GM18951 (cell line): ENCODE measurements around the gene CRYBA4.

Experiments used
- POLR2A ChIP-seq: IDR thresholded peaks from 4 replicates; pipeline ENCODE4 v1.6.1; 2011; ENCODE audit warnings: mild to moderate bottlenecking; ENCODE audit not compliant: insufficient read length, insufficient read depth; ENCODE audit errors: extremely low read depth
- in situ Hi-C: fragments of 300-500 bp; cut with MboI; formaldehyde crosslinking; loops from one replicate; pipeline ENCODE4 v1.12.0; 2022; ENCODE audit warnings: low sequenced_read_pairs, mixed read lengths, inconsistent platforms; ENCODE audit not compliant: unreplicated experiment

The CRYBA4 gene

GRCh38 chr22:26586556-26587325, 35.0 kb upstream of the CRYBA4 start:
- in situ Hi-C loops = no loop called here
- TF ChIP-seq POLR2A = no peak

GRCh38 chr22:26587991-26588613, 33.7 kb upstream of the CRYBA4 start:
- no peak for TF ChIP-seq POLR2A
- in situ Hi-C loops = no loop called here

- in situ Hi-C loops = no loop called here
- no peak for TF ChIP-seq POLR2A
These were observed 32.9 kb upstream of the CRYBA4 start for GRCh38 chr22:26588729-26589366.

GRCh38 chr22:26589367-26589844, 32.4 kb upstream of the CRYBA4 start:
- in situ Hi-C loops = no loop called here
- no peak for TF ChIP-seq POLR2A

- peak; percentile 91 for TF ChIP-seq POLR2A
- in situ Hi-C loops = no loop called here
These were observed 31.7 kb upstream of the CRYBA4 start, which contains the start of gene TPST2 for GRCh38 chr22:26589845-26590736. Gene TPST2 (minus strand): TSS chr22:26590132. CDS start chr22:26541630, 48,502 bp downstream.

GRCh38 chr22:26592421-26592891, 29.3 kb upstream of the CRYBA4 start:
- in situ Hi-C loops = no loop called here

GRCh38 chr22:26593763-26594162, 28.0 kb upstream of the CRYBA4 start:
- in situ Hi-C loops = no loop called here
- TF ChIP-seq POLR2A = no peak

More at GRCh38 chr22:26592421-26592891, 29.3 kb upstream of the CRYBA4 start:
- peak; percentile 44 for TF ChIP-seq POLR2A

- no peak for TF ChIP-seq POLR2A
- in situ Hi-C loops = no loop called here
These were observed 24.7 kb upstream of the CRYBA4 start for GRCh38 chr22:26597026-26597425.

- TF ChIP-seq POLR2A = no peak
- in situ Hi-C loops = no loop called here
These were observed 24.3 kb upstream of the CRYBA4 start for GRCh38 chr22:26597480-26597879.

GRCh38 chr22:26599505-26599904, 22.3 kb upstream of the CRYBA4 start:
- in situ Hi-C loops = no loop called here
- no peak for TF ChIP-seq POLR2A

- TF ChIP-seq POLR2A = no peak
- in situ Hi-C loops = no loop called here
These were observed 20.0 kb upstream of the CRYBA4 start for GRCh38 chr22:26601726-26602125.

GRCh38 chr22:26602127-26602526, 19.6 kb upstream of the CRYBA4 start:
- in situ Hi-C loops = no loop called here
- TF ChIP-seq POLR2A = no peak
